DMS53 treated with DMSO at 0.1 percent for 48 hours (cell line): ENCODE measurements around the gene ZNF446.

Experiments used
- DNase-seq: peaks from one replicate; lab custom pipeline; 2025; ENCODE audit not compliant: unreplicated experiment; lab: John Stamatoyannopoulos, UW

Gene ZNF446

GRCh38 chr19:58521651-58522050, 45.5 kb downstream of the ZNF446 start:
- DNase-seq = no peak

DNA sequence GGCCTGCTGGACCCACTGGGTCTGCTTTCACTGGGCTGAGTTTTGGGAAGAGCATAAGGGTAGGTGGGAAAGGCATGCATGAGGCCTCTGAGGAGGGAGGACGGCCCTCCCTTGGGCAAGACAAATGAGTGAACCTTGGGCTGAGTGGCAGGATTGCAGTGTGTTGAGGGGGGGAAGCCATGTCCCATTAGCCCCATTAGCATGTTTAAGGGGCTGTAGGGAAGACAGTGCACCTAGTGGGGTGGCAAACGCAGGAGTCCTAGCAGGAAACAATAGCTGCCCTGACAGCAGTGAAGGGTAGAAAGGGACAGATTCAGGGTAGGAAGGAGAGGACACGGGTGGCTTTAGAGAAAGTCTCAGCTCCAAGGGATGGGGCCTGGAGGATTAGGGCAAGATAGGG, 46.6 kb downstream of the ZNF446 start:
- DNase-seq = no peak

- DNase-seq = no peak
Observed at GRCh38 chr19:58529405-58529804, 53.3 kb downstream of the ZNF446 start.
